Myocyte (in vitro differentiated cells): ENCODE measurements around the gene RAB37. TPM values are rescaled to one million over a fixed set of nuclear protein-coding genes. Genes with fewer than 3 reads are reported as not detected.
A peak's percentile ranks its signal among the peaks of the same experiment; 100 is the strongest.

Experiments
- DNase-seq: peaks from one replicate; pipeline ENCODE4 v3.0.0-alpha.2; 2012; ENCODE audit warnings: low read depth
- total RNA-seq: library from RNA; depleted of rRNA; stranded (reverse); fragments of >200 nt; gene quantifications from 2 replicates; pipeline ENCODE4 v1.2.3, GENCODE V29; 2014

RAB37 gene
- total RNA-seq, 1 donor from 2014 or later, result not detected

GRCh38 chr17:74760404-74761105, 23.5 kb downstream of the RAB37 start:
- DNase-seq, result peak; percentile 30

GRCh38 chr17:74761419-74761818, 24.4 kb downstream of the RAB37 start:
- DNase-seq, result no peak

GRCh38 chr17:74761931-74762330, 24.9 kb downstream of the RAB37 start:
- DNase-seq, result no peak

- DNase-seq, result no peak
These were observed 26.7 kb downstream of the RAB37 start for GRCh38 chr17:74763565-74764387.

GRCh38 chr17:74764751-74765286, 27.8 kb downstream of the RAB37 start:
- no peak for DNase-seq

- no peak for DNase-seq
These were observed 29.4 kb downstream of the RAB37 start for GRCh38 chr17:74766413-74766812.

- no peak for DNase-seq
These were observed 30.1 kb downstream of the RAB37 start for GRCh38 chr17:74767111-74767516.

GRCh38 chr17:74768069-74768762, 31.2 kb downstream of the RAB37 start:
- peak; percentile 86 for DNase-seq

GRCh38 chr17:74768763-74769114, 31.7 kb downstream of the RAB37 start:
- no peak for DNase-seq

GRCh38 chr17:74769266-74769855, 32.3 kb downstream of the RAB37 start:
- no peak for DNase-seq

- no peak for DNase-seq
These were observed 32.9 kb downstream of the RAB37 start for GRCh38 chr17:74769856-74770497.

- peak; percentile 51 for DNase-seq
These were observed 33.7 kb downstream of the RAB37 start for GRCh38 chr17:74770498-74771318.

- DNase-seq, result no peak
These were observed 34.4 kb downstream of the RAB37 start for GRCh38 chr17:74771319-74771914.

- DNase-seq, result no peak
These were observed 35.0 kb downstream of the RAB37 start for GRCh38 chr17:74772053-74772452.

GRCh38 chr17:74773414-74773813, 36.4 kb downstream of the RAB37 start:
- no peak for DNase-seq

- DNase-seq, result peak; percentile 51
These were observed 36.8 kb downstream of the RAB37 start for GRCh38 chr17:74773871-74774286.

- no peak for DNase-seq
These were observed 38.5 kb downstream of the RAB37 start for GRCh38 chr17:74775409-74776043.

GRCh38 chr17:74776044-74776962, 39.2 kb downstream of the RAB37 start, which contains the start of gene NAT9:
Gene NAT9 (minus strand): TSS chr17:74776345. CDS start chr17:74775698, 647 bp downstream.
- DNase-seq, result peak; percentile 96
